A549 (cell line): ENCODE results near the gene PDE7B. TPM values are rescaled to one million over a fixed set of nuclear protein-coding genes. Genes with fewer than 3 reads are reported as not detected.

Source experiments
- E2F6 ChIP-seq: IDR thresholded peaks from 2 replicates; pipeline ENCODE4 v1.6.1; 2012; ENCODE audit warnings: low read depth, borderline replicate concordance
- EP300 ChIP-seq, 2 experiments: fragments of >200 bp; sonication (Bioruptor Twin); formaldehyde crosslinking; IDR thresholded peaks; 2 replicates in 1 of 2; 3 replicates in 1 of 2; pipeline ENCODE4 v1.6.1; 2016 to 2017
- HOXB5 ChIP-seq: fragments of 250-450 bp; sonication (Bioruptor Pico); IDR thresholded peaks from 2 replicates; pipeline ENCODE4 v1.5.0; 2020; ENCODE audit warnings: mild to moderate bottlenecking, moderate library complexity
- MYC ChIP-seq: IDR thresholded peaks from 2 replicates; pipeline ENCODE4 v1.6.1; 2012; ENCODE audit warnings: mild to moderate bottlenecking, inconsistent platforms, low read length, improper control_type of control experiment, borderline replicate concordance
- RARB ChIP-seq: fragments of 250-450 bp; sonication (Bioruptor Pico); IDR thresholded peaks from 2 replicates; pipeline ENCODE4 v1.8.0; 2021; ENCODE audit warnings: mild to moderate bottlenecking, moderate library complexity
- RCOR1 ChIP-seq: fragments of 150-350 bp; IDR thresholded peaks from 2 replicates; pipeline ENCODE4 v1.6.1; 2014; ENCODE audit warnings: antibody characterized with exemption, low read length, low read depth
- ZNF302 ChIP-seq: fragments of 250-450 bp; sonication (Bioruptor Pico); IDR thresholded peaks from 2 replicates; pipeline ENCODE4 v1.9.0; 2021; ENCODE audit warnings: inconsistent platforms, mild to moderate bottlenecking, moderate library complexity
- polyA plus RNA-seq, 4 experiments: library from polyadenylated mRNA; depleted of rRNA in 3 of 4; stranded (reverse); fragments of >200 nt; fragmentation: RNase III in 1 of 4; extraction: RNeasy Plus Mini Kit Qiagen cat#74134 plus additional on column Dnase treatment in 1 of 4; gene quantifications; 2 replicates in 3 of 4; 3 replicates in 1 of 4; pipeline ENCODE4 v1.2.3, GENCODE V29; 2011 to 2017

Gene PDE7B
- polyA plus RNA-seq, 2 of the 4 experiments (the other 2 are of a cell fraction), result 6.6 to 13.8 TPM

GRCh38 chr6:136244061-136244616, 392.6 kb downstream of the PDE7B start (continued):
- no peak for TF ChIP-seq E2F6
- TF ChIP-seq MYC, result no peak
- TF ChIP-seq RARB (CRISPR knock-in tag), result no peak
- no peak for TF ChIP-seq ZNF302
- no peak for TF ChIP-seq HOXB5
- no peak for TF ChIP-seq RCOR1
- no peak for TF ChIP-seq EP300 (IDR thresholded peaks at IDR 0.05)
